ENCODE measurements around the gene MRRF.
"Not testable (repeated sequence)": the region's sequence is repeated elsewhere in the genome, so short reads cannot be mapped to it uniquely, and the experiment has no call there.

Gene MRRF

DNA sequence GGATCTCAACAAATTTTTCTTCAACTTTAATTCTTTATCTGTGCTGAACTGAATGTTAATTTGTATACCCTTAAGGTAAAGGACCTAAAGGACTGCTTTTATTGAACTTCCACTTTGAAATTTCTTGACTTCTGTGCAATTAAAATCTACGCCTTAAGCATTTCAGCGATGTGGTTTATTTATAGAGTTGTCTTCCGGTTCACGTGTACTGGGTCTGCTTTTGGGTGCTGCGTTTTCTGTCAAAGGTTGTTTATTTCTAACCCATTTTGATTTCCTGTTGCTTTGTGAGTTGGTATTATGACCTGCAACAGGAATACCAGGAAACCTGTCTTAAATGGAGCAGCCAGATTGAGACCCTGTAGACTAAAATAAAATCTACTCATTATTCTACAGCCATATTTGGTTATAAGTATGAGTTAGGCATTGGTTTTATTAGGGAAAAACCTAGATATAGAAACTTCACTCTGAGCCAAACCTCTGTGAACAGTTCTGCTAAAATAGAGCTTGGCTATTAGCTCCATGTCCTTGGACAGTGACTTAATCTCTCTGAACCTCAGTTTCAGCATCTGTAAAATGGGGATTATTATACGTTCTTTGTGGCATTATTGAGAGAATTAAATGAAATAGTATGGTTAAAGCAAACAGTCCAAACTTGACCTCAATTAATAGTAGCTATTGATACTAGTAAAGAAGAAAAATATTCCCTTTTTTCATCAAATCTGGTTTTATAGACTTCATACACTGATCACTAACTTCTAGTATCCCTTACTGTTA lies 3.5 kb downstream of the MRRF start:
- FAIRE-seq (no peak), DNase-seq (ENCODE audit: insufficient read length, low spot score) (no peak)

GRCh38 chr9:122274055-122274454 lies 9.4 kb downstream of the MRRF start:
- FAIRE-seq: no peak
- DNase-seq (ENCODE audit: insufficient read length, low spot score): no peak

DNA sequence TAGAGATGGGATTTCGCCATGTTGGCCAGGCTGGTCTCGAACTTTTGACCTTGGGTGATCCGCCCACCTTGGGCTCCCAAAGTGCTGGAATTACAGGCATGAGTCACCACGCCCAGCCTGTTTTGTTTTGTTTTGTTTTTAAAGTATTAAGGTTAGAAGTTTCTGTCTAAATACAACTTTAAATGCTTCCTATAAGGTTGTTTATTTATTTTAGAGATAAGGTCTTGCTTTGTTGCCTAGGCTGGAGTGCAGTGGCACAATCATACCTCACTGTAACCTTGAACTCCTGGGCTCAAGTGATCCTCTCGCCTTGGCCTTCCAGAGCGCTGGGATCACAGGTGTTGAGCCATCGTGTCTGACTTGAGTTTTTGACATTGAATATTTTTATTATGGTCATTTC lies 11.4 kb downstream of the MRRF start:
- DNase-seq (ENCODE audit: insufficient read length, low spot score) (no peak), FAIRE-seq (no peak)

- DNase-seq (ENCODE audit: insufficient read length, low spot score) (no peak), FAIRE-seq (no peak)
These were observed 12.7 kb downstream of the MRRF start for GRCh38 chr9:122277285-122277897.

- no peak for DNase-seq (ENCODE audit: insufficient read length, low spot score)
- FAIRE-seq: no peak
These were observed 16.7 kb downstream of the MRRF start for GRCh38 chr9:122281368-122281767.

DNA sequence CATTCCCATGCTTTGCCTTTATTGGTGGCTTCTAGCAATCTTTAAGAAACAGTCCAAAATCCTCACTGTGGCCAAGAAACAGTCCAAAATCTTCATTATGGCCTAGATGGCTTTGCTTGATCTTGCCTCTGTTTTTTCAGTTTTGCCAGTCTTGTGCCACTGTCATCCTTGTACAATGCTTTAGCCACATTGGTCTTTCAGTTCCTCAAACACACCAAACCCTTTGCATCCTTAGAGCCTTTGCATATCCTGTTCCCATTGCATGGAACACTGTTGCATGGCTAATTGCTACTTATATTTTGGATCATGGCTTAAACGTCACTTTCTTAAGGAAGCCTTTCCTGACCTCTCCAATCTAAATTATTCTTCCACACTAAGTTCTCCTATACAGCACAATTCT lies 22.1 kb downstream of the MRRF start:
- DNase-seq (ENCODE audit: insufficient read length, low spot score) (no peak), FAIRE-seq (no peak)

DNA sequence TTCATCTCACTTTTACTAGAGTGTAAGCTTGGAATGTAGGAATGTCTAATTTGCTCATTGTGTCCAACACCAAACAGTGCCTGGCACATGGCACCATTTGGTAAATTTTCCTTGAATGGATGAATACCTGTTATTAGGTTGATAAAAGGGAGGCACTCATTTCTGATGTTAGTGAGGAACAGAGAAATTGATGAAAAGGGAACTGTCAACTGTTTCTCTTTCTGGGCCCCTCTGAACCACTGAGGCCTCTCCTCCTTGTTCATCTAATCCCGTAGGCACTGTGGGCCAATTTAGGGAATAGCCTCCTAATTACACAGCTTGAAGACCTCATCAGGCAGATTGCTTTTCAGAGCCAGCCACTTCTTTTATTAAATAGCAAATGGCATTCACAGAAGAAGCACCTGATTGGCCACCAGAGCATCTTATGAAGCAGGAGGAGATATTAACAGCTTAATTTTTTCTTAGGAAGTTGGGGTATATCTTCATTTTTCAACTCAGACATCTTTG lies 22.6 kb downstream of the MRRF start:
- no peak for FAIRE-seq

DNA sequence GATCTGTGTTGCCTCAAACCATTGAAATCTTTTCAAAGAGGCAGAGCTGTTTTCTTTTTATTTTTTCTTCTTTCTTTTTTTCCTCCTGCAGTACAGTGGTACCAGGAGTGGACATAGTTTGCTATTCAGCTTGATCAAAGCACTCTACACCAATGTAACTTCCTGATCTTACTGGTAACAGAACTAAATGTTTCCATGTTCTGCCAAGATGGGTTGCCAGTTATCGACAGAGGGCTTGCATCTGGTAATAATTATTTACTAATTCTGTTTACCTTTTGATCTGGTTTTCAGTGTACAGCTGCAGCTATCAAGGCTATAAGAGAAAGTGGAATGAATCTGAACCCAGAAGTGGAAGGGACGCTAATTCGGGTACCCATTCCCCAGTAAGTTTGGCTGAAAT lies 26.8 kb downstream of the MRRF start:
- FAIRE-seq (no peak), DNase-seq (ENCODE audit: insufficient read length, low spot score) (no peak)

More for the DNA sequence above, 22.6 kb downstream of the MRRF start:
- no peak for DNase-seq (ENCODE audit: insufficient read length, low spot score)

DNA sequence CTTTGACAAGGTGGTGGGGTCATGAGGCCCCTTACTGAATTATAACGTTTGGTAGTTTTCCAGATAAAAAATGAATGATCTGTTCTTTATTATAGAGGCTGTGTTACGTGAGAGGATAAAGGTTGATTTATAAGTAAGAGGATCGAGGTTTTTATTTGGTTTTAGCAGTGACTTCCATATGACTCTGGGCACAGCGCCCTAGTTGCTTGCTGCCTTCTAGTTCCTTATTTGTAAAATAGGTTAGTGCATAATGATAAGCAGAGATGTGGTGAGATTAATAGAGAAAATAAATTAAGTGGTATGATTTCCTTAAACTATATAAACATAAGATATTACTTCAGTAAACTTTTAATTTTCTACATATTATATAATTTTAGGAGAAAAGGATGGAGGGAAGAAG lies 29.8 kb downstream of the MRRF start:
- FAIRE-seq (no peak), DNase-seq (ENCODE audit: insufficient read length, low spot score) (no peak)

DNA sequence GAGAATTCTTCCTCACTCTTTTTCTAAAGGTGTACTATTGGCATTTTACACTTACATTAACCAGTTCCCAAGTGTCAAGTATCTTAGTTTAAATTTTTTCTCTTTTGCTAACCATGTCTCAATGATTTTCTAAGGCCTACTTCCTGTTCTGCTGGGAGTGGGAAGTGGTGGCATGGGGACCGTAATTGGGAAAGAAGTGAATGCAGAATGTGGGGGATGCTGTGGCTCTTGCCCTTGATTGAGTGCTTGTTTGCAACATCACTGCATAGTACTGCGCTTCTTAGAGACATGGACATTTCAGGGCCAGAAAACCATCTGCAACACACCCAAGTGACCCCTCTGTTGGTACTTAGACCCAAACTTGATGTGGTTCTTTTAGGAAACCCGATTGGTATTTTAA lies 32.8 kb downstream of the MRRF start:
- no peak for DNase-seq (ENCODE audit: insufficient read length, low spot score)
- no peak for FAIRE-seq

GRCh38 chr9:122302237-122303093 lies 37.8 kb downstream of the MRRF start:
- FAIRE-seq (no peak), DNase-seq (ENCODE audit: insufficient read length, low spot score) (no peak)

DNA sequence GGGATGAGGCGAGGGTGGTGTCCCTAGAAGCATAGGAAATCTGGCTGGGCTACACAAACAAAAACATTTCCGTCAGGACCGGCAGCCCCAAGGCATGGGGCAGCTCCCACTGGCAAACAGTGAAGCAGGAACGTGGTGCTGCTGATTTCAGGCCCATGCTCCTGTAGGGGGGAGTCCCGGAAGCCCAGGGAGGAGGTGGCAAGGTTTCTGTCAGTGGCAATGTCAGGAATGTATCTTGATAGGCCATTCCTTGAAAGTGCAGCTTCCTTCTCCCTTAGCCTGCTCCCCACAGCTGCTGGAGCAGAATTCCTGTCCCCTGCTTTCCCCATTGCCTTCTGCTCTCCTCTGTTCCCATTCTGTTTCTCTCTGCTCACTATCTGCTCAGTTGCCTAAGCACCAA lies 42.4 kb downstream of the MRRF start:
- DNase-seq (ENCODE audit: insufficient read length, low spot score) (no peak), FAIRE-seq (no peak)

- FAIRE-seq (no peak), DNase-seq (ENCODE audit: insufficient read length, low spot score) (no peak)
These were observed 43.2 kb downstream of the MRRF start for GRCh38 chr9:122307925-122308324.

- DNase-seq (ENCODE audit: insufficient read length, low spot score) (no peak), FAIRE-seq (no peak)
These were observed 45.2 kb downstream of the MRRF start for GRCh38 chr9:122309861-122310260.

DNA sequence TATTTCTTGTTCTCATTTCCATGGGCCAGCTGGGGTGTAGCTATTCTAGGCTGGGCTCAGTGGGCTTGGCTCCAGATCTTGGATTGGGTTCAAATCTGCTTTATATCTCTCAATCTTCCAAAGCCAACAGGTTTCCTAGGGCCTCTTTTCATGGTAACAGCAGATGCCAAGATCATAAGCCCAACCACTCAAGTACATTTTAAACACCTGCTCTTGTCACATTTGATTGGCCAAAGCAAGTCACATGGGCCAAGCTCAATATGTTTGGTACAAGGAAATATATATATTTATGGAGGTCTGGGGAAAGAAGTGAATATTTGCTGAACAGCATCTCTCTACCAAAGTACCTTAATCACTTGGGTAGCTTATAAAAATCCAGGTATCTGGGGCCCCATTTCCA lies 49.5 kb downstream of the MRRF start:
- FAIRE-seq (no peak), DNase-seq (ENCODE audit: insufficient read length, low spot score) (no peak)

DNA sequence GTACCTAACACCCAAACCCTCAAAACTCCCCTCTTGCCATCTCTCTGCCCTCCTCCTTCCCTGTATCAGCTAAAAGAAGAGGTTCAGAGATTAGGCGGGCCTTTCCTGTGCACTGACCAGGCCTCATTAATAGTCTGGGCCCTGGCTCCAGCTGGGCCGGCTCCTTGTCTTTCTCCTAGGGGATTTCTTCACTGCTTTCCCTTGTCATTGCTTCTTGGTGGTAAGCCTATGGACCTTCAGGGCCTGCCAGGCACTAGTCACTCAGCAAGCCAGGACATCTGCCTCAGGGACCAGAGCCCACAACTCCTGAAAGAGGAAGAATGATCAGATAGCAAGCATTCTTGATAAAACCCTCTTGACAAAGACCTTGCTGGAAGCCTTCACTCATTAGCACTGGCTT lies 50.9 kb downstream of the MRRF start:
- FAIRE-seq: no peak
- no peak for DNase-seq (ENCODE audit: insufficient read length, low spot score)

GRCh38 chr9:122318284-122318683 lies 53.6 kb downstream of the MRRF start:
- no peak for FAIRE-seq
- no peak for DNase-seq (ENCODE audit: insufficient read length, low spot score)

- DNase-seq (ENCODE audit: insufficient read length, low spot score) (no peak), FAIRE-seq (no peak)
These were observed 55.8 kb downstream of the MRRF start for GRCh38 chr9:122320413-122320881.

DNA sequence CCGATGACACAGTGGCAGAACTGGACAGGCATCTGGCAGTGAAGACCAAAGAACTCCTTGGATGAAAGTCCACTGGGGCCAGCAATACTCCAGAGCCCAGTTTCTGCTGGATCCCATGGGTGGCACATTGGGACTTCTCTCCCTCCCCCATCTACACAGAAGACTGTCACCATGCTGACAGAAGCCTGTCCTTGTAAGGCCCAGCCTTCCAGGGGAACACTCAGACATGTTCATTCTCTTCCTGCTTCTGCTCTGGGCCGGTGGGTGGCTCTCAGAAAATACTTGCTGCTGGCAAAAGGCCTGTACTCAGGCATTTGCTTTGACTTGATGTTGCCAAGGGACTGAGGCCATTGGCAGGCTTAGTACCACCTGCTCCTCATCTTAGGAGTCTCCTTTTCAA lies 57.9 kb downstream of the MRRF start:
- FAIRE-seq: no peak
- no peak for DNase-seq (ENCODE audit: insufficient read length, low spot score)

DNA sequence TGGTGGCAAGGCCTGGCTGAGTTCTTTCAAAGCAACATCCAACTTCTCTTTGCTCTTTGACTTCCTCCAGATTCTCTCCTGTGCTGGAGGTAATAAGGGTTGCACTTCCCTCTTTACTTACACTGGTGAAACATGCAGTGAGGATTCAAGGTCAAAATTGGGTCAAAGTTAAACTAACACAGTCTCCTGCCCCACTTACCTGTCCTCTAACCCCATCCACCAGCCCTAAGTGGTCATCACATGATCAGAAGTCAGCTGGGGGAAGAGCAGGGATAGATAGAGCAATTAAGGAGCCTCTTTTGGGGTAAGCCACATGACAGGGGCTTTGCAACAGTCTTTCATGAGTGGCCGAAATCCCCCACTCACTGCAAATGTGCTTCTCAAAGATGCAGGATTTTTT lies 60.0 kb downstream of the MRRF start:
- not testable (repeated sequence) for FAIRE-seq; DNase-seq (ENCODE audit: insufficient read length, low spot score)

- DNase-seq (ENCODE audit: insufficient read length, low spot score) (no peak), FAIRE-seq (no peak)
These were observed 60.4 kb downstream of the MRRF start for GRCh38 chr9:122325124-122325523.

All from HTR-8/SVneo (cell line).